ENCODE results near the gene ZNF579.

The ZNF579 gene

DNA sequence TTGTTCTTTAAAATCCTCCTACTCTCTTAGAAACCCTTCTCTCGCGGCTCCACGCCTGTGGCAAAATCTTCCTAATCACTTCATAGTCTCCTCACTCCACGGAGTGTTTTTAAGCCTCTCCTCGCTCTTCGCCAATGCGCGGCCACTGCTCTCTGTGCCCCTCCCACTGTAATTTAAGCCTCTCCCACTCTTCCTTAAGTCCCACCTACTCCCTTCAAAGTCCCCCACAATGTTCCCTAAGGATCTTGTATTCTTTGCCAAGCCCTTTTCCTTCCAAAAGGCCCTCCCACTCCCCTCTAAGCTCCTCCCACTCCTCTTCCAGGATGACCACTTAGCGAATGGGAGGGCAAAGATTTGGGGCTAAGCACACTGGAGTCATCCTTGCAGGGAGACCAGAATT is 17.4 kb upstream of the ZNF579 start:
- H4K20me1 ChIP-seq = no peaks in the 10 kb centered on the region
- no peak overlapping the region for H3K4me3 ChIP-seq
- H3K4me2 ChIP-seq = peak overlapping the region; percentile 58; the same call in 1 of the 2 replicates
- H3K36me3 ChIP-seq = peaks cover 62% of the 10 kb centered on the region
- peaks cover 14% of the 10 kb centered on the region; the same call in 1 of the 2 replicates for H3K9me3 ChIP-seq
- H3K4me1 ChIP-seq = peaks cover 21% of the 10 kb centered on the region
- no peaks in the 10 kb centered on the region for H3K27me3 ChIP-seq
- no peak overlapping the region for H3K27ac ChIP-seq
- no peak for TF ChIP-seq Cebpa-rat (IDR thresholded peaks at IDR 0.05)
- H3K9ac ChIP-seq = no peak overlapping the region

DNA sequence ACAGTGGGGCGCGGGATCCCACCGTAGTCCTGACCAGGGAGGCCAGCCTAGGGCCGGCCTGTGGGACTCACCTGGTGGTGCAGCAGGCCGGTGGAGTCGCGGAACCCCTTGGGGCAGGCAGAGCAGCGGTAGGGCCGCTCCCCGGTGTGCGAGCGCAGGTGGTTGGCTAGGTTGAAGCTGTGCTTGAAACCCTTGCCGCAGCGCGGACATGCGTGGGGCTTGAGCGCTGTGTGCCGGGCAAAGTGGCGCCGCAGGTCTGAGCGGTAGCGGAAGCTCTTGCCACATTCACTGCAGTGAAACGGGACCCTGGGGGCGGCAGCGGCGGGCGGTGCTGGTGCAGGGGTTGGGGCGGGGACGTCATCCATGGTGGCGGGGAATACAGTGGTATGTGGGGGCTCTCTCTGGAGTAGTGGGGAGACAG is 16.9 kb upstream of the ZNF579 start:
- no peak for TF ChIP-seq Cebpa-rat (IDR thresholded peaks at IDR 0.05)

GRCh38 chr19:55596304-55596703 is 15.7 kb upstream of the ZNF579 start:
- no peaks in the 10 kb centered on the region for H4K20me1 ChIP-seq
- H3K9ac ChIP-seq = no peak overlapping the region
- H3K4me2 ChIP-seq = no peak overlapping the region
- H3K27me3 ChIP-seq = no peaks in the 10 kb centered on the region
- TF ChIP-seq Cebpa-rat (IDR thresholded peaks at IDR 0.05) = no peak
- H3K27ac ChIP-seq = no peak overlapping the region
- H3K4me3 ChIP-seq = no peak overlapping the region
- peaks cover 16% of the 10 kb centered on the region for H3K4me1 ChIP-seq
- peaks cover 67% of the 10 kb centered on the region for H3K36me3 ChIP-seq
- peaks cover 14% of the 10 kb centered on the region; the same call in 1 of the 2 replicates for H3K9me3 ChIP-seq

More for the DNA sequence above, 16.9 kb upstream of the ZNF579 start:
- Histone ChIP-seq H3K4me1 (peaks cover 21% of the 10 kb centered on the region), H3K27ac (no peak overlapping the region), H4K20me1 (no peaks in the 10 kb centered on the region), H3K36me3 (peaks cover 62% of the 10 kb centered on the region), H3K4me2 (no peak overlapping the region), H3K9ac (no peak overlapping the region), H3K27me3 (no peaks in the 10 kb centered on the region), H3K9me3 (peaks cover 14% of the 10 kb centered on the region; the same call in 1 of the 2 replicates), H3K4me3 (no peak overlapping the region)

- TF ChIP-seq Cebpa-rat (IDR thresholded peaks at IDR 0.05) = no peak
- Histone ChIP-seq H3K27ac (no peak overlapping the region), H3K27me3 (no peaks in the 10 kb centered on the region), H3K4me1 (peaks cover 9% of the 10 kb centered on the region), H3K4me3 (no peak overlapping the region), H4K20me1 (no peaks in the 10 kb centered on the region), H3K9me3 (peaks cover 14% of the 10 kb centered on the region; the same call in 1 of the 2 replicates), H3K9ac (no peak overlapping the region), H3K36me3 (peaks cover 70% of the 10 kb centered on the region), H3K4me2 (no peak overlapping the region)
Measured at GRCh38 chr19:55594996-55595545, 14.4 kb upstream of the ZNF579 start.

GRCh38 chr19:55593096-55593772 is 12.6 kb upstream of the ZNF579 start:
- TF ChIP-seq Cebpa-rat (IDR thresholded peaks at IDR 0.05) = no peak

GRCh38 chr19:55592391-55593090 is 11.9 kb upstream of the ZNF579 start:
- H3K4me2 ChIP-seq = no peak overlapping the region
- no peak overlapping the region for H3K27ac ChIP-seq
- TF ChIP-seq Cebpa-rat (IDR thresholded peaks at IDR 0.05) = no peak
- no peak overlapping the region for H3K4me3 ChIP-seq
- H4K20me1 ChIP-seq = no peaks in the 10 kb centered on the region
- no peak overlapping the region for H3K9ac ChIP-seq
- H3K27me3 ChIP-seq = no peaks in the 10 kb centered on the region
- H3K4me1 ChIP-seq = peaks cover 9% of the 10 kb centered on the region
- H3K36me3 ChIP-seq = peaks cover 63% of the 10 kb centered on the region
- peaks cover 14% of the 10 kb centered on the region; the same call in 1 of the 2 replicates for H3K9me3 ChIP-seq

More at GRCh38 chr19:55593096-55593772, 12.6 kb upstream of the ZNF579 start:
- Histone ChIP-seq H3K36me3 (peaks cover 70% of the 10 kb centered on the region), H3K27ac (no peak overlapping the region), H3K4me1 (peaks cover 6% of the 10 kb centered on the region), H3K4me2 (no peak overlapping the region), H3K4me3 (no peak overlapping the region), H3K9ac (no peak overlapping the region), H3K9me3 (peaks cover 14% of the 10 kb centered on the region; the same call in 1 of the 2 replicates), H4K20me1 (no peaks in the 10 kb centered on the region), H3K27me3 (no peaks in the 10 kb centered on the region)

DNA sequence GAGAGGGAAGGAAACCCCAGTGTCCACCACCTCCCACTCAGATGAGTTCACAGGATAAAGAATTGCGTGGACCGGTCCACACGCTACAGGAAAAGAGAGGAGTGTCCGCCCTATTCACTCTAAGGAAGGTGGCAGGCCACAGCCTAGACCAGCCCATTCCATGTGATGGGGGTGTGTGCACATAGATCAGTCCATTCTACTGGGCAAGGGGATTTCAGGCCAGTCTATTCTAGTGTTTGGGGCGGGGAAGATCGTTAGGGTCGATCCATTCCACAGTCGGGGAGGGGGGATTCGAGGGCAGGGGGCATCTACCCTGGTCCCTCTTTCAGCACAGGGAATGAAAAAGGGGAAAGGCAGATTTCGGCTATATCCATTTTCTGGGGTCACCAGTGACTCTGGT is 10.9 kb upstream of the ZNF579 start:
- Histone ChIP-seq H3K4me1 (peaks cover 18% of the 10 kb centered on the region), H3K36me3 (peaks cover 54% of the 10 kb centered on the region), H3K4me2 (no peak overlapping the region), H3K4me3 (no peak overlapping the region), H3K27me3 (no peaks in the 10 kb centered on the region), H3K27ac (no peak overlapping the region), H3K9ac (no peak overlapping the region), H4K20me1 (no peaks in the 10 kb centered on the region), H3K9me3 (peaks cover 14% of the 10 kb centered on the region; the same call in 1 of the 2 replicates)
- TF ChIP-seq Cebpa-rat (IDR thresholded peaks at IDR 0.05) = no peak

DNA sequence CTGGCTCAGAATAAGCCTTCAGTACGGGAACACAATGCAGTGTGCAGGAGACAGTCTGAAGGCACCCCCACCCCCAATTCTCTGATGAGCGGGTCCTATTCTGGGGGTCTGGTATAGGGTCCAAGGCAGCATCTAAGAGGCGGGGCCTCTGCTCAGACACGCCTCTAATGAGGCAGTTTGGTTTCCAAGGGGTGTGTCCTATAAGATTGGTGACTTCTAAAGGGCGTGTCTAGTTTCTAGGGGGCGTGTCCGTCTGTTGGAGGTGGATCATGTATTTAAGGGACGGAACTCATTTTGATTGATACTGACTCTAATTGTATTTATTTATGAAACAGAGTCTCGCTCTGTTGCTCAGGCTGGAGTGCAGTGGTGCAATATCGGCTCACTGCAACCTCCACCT is 10.0 kb upstream of the ZNF579 start:
- TF ChIP-seq Cebpa-rat (IDR thresholded peaks at IDR 0.05) = no peak
- peaks cover 44% of the 10 kb centered on the region for H3K36me3 ChIP-seq
- no peak overlapping the region for H3K4me2 ChIP-seq
- no peaks in the 10 kb centered on the region for H4K20me1 ChIP-seq
- no peak overlapping the region for H3K4me3 ChIP-seq
- no peak overlapping the region for H3K9ac ChIP-seq
- no peaks in the 10 kb centered on the region for H3K27me3 ChIP-seq
- peaks cover 7% of the 10 kb centered on the region; the same call in 1 of the 2 replicates for H3K9me3 ChIP-seq
- peaks cover 26% of the 10 kb centered on the region for H3K4me1 ChIP-seq
- H3K27ac ChIP-seq = no peak overlapping the region

- Histone ChIP-seq H3K9ac (no peak overlapping the region), H3K4me2 (no peak overlapping the region), H3K9me3 (peaks cover 2% of the 10 kb centered on the region; the same call in 1 of the 2 replicates), H3K27me3 (no peaks in the 10 kb centered on the region), H4K20me1 (no peaks in the 10 kb centered on the region), H3K36me3 (peaks cover 39% of the 10 kb centered on the region), H3K27ac (no peak overlapping the region), H3K4me3 (no peak overlapping the region), H3K4me1 (peaks cover 30% of the 10 kb centered on the region)
- TF ChIP-seq Cebpa-rat (IDR thresholded peaks at IDR 0.05) = no peak
Measured at GRCh38 chr19:55590109-55590508, 9.5 kb upstream of the ZNF579 start.

DNA sequence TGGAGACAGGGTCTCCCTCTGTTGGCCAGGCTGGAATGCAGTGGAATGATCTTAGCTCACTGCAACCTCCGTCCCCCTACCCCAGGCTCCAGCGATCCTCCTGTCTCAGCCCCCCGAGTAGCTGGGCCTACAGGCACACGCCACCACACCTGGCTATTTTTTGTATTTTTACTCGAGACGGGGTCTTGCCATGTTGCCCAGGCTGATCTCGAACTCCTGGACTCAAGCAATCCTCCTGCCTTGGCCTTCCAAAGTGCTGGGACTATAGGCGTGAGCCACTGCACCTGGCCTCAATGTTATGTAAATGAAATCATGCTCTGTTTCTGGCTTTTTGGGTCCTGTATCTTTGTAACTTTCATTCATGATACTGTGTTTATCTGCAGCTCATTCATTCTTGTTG is 8.1 kb upstream of the ZNF579 start:
- Histone ChIP-seq H3K4me3 (no peak overlapping the region), H3K36me3 (peaks cover 28% of the 10 kb centered on the region), H3K27ac (no peak overlapping the region), H3K27me3 (no peaks in the 10 kb centered on the region), H3K4me1 (peaks cover 38% of the 10 kb centered on the region), H4K20me1 (no peaks in the 10 kb centered on the region), H3K4me2 (no peak overlapping the region), H3K9ac (no peak overlapping the region), H3K9me3 (no peaks in the 10 kb centered on the region)
- no peak for TF ChIP-seq Cebpa-rat (IDR thresholded peaks at IDR 0.05)
